TTC549 (cell line): Measurements from ENCODE around the gene VDAC2.
A peak's percentile ranks its signal among the peaks of the same experiment; 100 is the strongest.

Source experiments
- FAIRE-seq: peaks from 2 replicates; lab custom pipeline; 2012; peaks lifted over from hg19 to GRCh38; lab: Jason Lieb, UNC

Gene VDAC2

GRCh38 chr10:75230600-75231038 is 20.0 kb downstream of the VDAC2 start:
- FAIRE-seq: peak; percentile 67

- no peak for FAIRE-seq
Measured at GRCh38 chr10:75231672-75232581, 21.3 kb downstream of the VDAC2 start.

DNA sequence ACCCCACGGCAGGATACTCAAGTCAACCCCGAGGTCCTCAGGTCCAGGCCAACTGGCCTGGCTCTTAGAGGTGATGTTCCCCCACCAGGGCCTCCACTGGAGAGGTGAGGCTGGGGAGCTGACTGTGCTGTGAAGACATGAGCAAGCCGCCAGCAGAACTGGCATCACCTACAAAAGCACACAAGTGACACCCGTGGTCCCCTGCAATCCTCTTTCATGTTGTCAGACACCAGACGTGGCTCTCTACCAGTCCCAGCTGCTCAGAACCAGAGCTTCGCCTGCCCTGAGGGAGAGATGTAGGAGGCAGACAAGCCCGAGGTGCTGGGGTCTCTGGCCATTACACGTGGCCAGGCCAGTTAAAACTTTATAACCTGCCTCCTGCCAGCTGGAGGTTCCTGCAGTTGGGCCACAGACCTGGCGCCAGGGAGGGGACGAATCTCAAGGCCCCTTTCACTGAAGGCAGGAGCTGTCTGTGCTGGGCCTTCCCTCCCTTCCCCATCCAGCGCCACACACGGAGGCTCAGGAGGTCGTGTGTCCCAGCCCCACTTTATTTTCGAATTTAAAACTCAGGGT is 22.9 kb downstream of the VDAC2 start:
- no peak for FAIRE-seq

- no peak for FAIRE-seq
Measured at GRCh38 chr10:75234017-75234682, 23.6 kb downstream of the VDAC2 start.

- no peak for FAIRE-seq
Measured at GRCh38 chr10:75234683-75235374, 24.2 kb downstream of the VDAC2 start.

GRCh38 chr10:75235375-75236177 is 25.0 kb downstream of the VDAC2 start, which contains the start of gene COMTD1:
TSS of gene COMTD1 (minus strand) at chr10:75235957. CDS start at chr10:75235928, 29 bp downstream.
- FAIRE-seq: no peak

GRCh38 chr10:75236178-75236825 is 25.7 kb downstream of the VDAC2 start:
- FAIRE-seq: no peak

GRCh38 chr10:75238182-75239095 is 27.8 kb downstream of the VDAC2 start:
- FAIRE-seq: no peak

DNA sequence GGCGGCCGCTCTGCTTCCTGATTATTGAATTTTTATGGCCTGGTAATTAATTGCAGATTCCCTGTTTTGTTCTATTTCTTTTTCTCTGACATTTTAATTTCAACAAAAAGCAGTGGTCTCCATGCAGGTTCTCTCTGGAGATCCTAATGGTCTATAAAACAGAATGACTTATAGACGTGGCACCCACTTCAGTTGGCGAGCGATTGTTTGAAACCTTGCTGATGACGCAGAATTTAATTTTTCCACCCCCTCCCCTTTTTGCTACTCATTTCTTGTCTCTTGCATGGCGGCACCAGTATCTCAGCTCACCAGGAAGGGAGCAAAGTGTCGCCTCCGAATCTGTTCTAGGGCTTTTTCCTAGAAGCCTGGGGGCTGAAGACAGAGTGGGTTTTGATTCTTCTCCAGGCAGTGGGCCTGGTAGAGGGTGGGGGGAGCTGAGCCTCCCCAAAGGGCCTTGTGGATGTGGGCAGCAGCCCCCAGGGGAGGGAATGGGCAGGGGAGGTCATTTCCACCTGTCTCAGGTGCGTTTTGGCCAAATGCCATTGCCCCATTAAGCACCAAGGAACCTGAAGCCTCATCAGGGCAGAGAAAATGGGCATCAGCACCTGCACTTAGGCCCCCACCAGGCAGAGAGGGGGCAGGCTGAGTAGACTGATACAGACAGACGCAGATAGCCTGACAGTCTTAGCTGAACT is 28.6 kb downstream of the VDAC2 start:
- FAIRE-seq: no peak

- FAIRE-seq: no peak
Measured at GRCh38 chr10:75240329-75241076, 29.9 kb downstream of the VDAC2 start.

GRCh38 chr10:75243426-75243825 is 32.8 kb downstream of the VDAC2 start:
- no peak for FAIRE-seq

- no peak for FAIRE-seq
Measured at GRCh38 chr10:75244487-75245353, 34.1 kb downstream of the VDAC2 start.

GRCh38 chr10:75245354-75246250 is 35.0 kb downstream of the VDAC2 start:
- no peak for FAIRE-seq

GRCh38 chr10:75246506-75246905 is 35.9 kb downstream of the VDAC2 start:
- no peak for FAIRE-seq

- FAIRE-seq: no peak
Measured at GRCh38 chr10:75247797-75248196, 37.2 kb downstream of the VDAC2 start.

GRCh38 chr10:75250934-75251333 is 40.3 kb downstream of the VDAC2 start:
- no peak for FAIRE-seq
